T1000 (cell line): Measurements from ENCODE around the gene ACP5.

Experiments used
- DNase-seq: peaks from one replicate; lab custom pipeline; 2025; ENCODE audit warnings: mixed read lengths; lab: John Stamatoyannopoulos, UW

The ACP5 gene

DNA sequence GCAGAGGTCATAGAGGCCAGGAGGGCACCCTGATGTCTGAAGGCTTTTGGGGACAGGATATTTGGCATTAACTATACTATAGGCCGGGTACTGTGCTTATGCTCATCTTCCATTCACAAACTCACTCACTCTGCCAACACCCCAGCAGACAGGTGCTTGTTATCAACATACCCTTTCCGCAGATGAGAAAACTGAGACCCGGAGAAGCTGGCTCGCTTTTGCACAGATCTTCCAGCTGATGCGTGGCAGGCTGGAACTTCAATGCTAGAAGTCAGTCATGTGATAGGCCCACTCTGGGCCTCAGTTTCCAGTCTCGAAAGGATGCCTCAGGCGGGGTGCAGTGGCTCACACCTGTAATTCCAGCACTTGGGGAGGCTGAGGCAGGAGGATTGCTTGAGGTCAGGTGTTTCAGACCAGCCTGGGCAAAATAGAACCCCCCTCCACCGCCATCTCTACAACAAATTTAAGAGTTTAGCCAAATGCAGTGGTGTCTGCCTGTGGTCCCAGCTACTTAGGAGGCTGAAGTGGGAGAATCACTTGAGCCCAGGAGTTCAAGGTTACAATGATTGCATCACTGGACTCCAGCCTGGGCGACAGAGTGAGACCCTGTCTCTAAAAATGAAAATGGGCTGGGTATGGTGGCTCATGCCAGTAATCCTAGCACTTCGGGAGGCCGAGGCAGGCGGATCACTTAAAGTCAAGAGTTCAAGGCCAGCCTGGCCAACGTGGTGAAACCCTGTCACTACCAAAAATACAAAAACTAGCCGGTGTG lies 29.3 kb downstream of the ACP5 start:
- no peak for DNase-seq

DNA sequence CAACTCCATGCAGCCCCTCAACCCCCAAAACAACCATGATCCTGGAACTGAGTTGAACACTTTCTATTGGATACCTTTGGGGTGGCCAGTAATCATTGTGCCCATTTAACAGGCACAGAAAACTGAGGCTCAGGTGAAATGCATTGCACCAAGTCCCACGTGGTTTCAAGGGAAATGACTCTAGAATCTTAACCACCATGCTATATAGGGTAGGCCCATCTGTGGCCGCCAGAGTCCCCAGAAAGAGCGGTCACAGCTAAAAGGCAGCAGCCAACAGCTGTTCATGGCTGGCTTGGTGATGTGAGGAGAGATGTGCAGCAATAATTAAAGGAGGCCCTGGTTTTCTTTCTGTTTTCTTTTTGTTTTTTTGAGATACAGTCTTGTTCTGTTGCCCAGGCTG lies 36.2 kb downstream of the ACP5 start:
- no peak for DNase-seq

DNA sequence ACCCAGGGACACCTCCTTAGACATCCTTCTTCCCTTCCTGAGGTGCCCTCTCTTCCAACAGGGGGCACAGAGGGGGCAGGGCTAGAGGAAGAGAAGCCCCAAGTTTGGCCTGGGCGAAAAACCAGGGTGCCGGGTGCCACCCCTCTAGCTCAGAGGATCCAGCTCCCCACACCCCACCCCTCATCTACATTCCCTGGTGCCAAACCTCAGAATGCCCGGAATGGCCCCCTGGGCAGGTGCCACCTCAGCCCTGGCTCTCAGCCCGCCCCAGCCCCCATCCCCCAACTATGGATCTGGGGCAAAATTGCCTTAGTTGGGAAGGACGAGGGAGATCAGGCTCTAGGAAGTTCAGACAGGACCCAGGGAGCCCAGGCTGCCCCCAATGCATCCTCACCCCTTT lies 36.8 kb downstream of the ACP5 start:
- DNase-seq = no peak

DNA sequence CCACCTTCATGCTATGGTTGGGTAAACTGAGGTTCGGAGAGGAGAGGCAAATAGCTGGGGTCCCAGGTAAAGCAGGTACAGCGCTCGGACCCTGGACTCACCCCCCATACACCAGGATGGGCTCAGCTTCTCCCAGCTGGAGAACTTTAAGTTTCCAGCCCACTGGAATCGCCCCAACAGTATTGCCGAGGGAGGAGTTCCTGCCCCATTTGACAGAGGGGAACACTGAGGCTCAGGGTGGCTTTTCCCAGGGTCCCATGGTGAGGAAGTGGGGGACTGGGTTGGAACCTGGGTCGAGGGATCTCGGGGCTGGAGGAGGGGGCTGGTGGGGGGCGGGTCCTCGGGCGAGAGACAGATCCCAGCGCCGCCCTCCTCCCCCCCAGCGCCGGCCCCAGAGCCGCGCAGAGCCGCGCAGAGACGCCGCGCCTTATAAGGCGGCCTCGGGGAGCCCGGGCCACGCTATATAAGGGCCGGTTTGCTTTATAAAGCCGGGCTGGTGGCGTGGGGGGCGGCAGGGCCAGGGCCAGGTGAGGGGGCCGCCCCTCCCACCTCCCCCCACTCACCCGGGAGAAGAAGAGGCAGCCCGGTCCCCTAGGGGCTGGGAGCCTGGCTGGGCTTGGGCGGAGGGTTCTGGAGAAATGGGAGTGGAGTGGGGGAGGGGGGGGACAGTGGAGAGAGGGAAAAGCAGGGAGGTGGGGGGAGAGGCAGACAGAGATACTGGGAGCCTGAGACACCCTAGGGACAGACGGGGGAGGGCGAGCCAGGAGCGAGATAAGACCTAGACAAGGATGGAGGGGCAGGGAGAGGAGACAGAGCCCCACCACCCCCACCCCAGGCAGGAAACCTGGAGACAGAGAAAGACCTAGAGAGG lies 37.7 kb downstream of the ACP5 start:
- DNase-seq = no peak

DNA sequence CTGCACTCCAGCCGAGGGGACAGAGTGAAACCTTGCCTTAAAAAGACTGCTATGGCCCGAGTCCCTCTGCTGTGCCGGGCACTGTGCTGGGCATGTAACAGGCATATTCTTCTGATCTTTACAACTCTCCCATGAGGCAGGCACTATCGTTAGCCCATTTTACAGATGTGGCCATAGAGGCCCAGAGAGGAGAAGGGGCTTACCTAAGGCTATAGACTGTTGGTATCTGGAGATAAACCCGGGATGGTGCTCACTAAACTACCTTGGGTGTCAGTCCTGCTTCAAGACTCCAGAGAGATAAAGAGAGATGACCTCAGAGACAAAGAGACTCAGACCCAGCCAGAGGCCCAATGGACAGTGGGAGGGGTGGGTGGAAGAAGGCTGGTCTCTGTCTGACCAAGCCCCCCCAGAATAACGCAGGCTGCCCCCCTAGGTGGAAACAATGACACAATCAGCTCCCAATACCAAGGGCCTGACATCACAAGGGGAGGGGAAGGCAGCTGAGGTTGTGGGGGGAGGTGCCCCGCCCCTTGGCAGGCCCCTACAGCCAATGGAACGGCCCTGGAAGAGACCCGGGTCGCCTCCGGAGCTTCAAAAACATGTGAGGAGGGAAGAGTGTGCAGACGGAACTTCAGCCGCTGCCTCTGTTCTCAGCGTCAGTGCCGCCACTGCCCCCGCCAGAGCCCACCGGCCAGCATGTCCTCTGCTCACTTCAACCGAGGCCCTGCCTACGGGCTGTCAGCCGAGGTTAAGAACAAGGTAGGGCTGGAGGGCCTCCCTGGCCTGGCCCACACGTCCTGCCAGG lies 39.0 kb downstream of the ACP5 start, which contains the start of gene CNN1:
TSS of gene CNN1 (plus strand) at position 620 of the 805 bp plus-strand sequence. CDS start at position 697, 77 bp downstream.
- peak; percentile 15 for DNase-seq

DNA sequence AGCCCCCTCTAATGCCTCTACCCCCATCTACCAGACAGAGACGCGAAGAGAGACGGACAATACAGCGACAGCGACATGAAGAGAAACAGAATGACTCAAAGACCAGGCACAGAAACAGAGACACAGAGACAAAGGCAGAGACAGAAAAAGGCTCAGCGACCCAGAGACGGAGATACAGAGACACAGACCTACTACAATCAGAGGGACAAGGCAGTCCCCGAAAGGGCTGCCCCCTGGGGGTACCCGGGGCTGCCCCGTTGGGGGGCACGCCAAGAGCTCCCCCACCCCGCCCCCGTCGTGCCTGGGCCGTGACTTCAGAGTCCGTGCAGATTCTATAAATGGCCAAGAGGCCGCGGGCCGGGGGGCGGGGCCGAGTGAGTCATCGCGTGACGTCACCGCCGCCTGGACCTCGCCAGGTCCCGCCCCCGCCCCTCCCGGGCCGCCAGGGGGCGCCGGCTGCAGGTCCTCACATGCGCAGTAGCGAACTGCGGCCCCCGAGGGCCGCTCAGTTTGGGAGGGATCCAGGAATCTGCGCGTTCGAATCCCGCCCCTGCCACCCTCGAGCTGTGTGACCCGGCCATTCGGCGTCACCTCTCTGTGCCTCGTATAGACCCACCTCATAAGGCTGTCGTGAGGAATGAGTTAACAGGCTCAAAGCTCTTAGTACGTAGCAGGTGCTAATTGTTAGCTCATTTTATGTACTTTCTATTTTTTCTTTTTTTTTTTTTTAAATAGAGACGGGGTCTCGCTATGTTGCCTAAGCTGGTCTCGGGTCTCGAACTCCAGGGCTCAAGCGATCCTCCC lies 41.5 kb downstream of the ACP5 start:
- DNase-seq = peak; percentile 80

DNA sequence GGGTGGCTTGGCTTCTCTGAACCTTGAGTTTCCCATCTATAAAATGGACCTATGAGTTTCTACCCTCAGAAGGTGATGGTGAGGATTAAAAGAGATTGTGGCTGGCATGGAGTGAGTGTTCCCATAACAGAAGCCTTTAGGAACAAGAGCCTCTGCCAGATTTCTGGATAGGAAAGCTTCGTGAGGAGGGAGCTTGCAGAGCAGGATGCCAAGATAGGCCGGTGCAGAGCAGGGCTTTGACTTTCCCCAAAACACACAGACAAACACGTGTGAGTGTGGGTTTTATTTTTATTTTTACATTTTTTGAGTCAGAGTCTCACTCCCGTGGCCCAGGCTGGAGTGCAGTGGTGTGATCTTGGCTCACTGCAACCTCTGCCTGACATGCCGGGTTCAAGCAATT lies 42.5 kb downstream of the ACP5 start:
- no peak for DNase-seq

DNA sequence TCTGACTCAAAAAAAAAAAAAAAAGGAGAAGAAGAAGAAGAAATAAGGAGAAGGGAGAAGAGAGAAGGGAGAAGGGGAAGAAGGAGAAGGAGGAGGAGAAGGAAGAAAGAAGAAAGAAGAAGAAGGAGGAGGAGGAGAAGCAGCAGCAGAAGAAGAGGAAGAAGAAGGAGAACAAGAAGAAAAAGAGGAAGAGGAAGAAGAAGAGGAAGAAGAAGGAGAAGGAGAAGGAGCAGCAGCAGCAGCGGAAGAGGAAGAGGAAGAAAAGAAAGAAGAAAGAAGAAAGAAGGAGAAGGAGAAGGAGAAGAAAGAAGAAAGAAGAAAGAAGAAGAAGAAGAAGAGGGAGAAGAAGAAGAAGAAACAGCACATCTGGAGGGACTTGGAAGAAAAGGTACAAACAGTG lies 42.9 kb downstream of the ACP5 start:
- no peak for DNase-seq

DNA sequence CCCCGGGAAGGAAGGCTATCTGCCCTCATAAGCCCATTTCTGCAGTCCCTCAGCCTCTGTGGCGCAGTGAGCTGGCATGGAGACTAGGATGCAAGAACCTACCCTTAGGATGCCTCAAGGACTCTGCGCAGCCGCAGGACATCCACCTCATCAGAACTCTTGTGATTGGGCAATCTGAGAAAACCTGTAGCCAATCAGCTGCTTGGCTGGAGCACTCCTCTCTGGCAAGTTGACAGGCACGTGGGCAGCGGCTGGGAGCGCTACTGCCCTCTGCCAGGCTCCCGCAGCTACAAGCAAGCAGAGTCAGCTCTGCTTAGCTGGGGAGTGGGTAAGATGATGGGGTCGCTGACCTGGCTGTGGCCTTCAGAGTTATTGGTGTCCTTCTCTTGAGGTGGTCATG lies 47.0 kb downstream of the ACP5 start:
- DNase-seq = peak; percentile 44

DNA sequence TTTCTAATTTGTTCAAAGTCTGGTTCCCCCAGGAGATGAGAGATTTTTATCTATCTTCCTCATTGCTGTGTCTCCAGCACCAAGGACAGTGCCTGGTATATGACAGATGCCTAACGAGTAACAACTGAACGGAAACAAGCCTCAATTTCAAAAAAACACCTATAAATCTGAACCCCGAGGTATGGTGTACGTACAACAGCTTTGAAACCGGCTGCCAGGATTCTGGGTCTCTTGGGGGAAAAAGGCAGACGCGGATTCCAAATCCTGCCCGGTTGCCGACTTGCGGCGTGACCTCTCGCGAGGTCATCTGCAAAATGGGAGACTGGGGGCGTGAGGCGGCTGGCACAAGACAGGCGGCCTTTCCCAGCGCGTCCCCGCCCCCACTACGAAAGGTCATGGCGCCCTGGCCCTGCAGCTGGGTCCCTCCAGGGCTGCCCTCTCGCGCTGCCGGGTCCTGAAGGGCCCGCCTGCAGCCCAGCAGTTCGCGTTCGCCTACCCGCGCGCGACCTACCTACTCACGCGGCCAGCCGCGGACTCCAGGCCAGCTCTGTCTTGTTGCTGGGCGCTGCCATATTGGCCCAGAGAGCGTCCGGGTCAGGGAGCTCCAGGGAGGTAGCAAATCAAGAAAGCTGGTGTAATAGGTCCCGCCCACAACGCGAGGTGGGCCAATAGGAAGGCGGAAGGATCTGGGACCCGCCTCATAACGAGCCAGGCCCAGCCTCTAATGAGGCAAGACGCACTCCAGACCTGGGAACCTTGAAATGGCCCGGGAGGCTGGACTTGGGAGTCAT lies 48.7 kb downstream of the ACP5 start, which contains the start of gene ECSIT:
TSS of gene ECSIT (minus strand) at position 584 of the 791 bp plus-strand sequence. CDS start 9,964 bp downstream, outside the sequence.
- DNase-seq = peak; percentile 94
